ENCODE results near the gene GALK1. TPM values are rescaled to one million over a fixed set of nuclear protein-coding genes. Genes with fewer than 3 reads are reported as not detected.

Gene GALK1
- total and polyA plus RNA-seq, 9 of the 15 experiments (the other 6 are each of a cell fraction or from before 2014, with no cell fraction given), result 0.45 to 51.6 (median 17.4) TPM

DNA sequence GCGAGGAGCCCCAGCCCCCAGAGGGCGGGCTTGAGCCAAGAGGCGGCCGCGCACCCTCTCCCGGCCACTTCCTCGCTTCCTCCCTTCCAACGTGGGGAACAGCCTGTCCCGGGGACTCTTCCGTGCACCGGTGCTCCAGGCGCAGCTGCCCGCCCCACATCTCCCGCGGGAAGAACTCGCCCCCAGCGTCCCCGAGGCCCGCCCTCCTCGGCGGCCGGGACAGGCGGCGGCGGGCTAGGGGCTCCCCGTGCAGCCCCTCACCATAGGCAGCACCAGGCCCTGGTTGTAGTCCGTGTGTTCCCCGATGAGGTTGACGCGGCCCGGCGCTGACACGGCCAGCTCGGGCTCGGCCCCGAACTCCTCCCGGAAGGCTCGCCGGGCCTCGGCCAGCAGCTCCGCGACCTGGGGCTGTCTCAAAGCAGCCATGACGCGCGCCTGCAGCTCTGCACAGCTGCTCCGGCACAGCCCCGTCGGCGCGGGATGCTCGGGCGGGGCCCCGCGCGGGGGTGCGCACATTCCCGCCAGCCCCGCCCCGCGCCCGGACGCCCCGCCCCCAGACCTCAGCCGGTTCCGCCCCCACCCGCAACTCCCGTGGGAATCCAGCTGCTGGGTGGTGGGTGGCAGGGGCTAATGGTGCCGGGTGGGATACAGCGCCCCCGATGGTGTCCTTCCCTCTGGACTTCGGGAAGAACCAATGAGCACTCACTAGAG lies at the start of gene GALK1 (continued):
- TF ChIP-seq, protein P1, sequence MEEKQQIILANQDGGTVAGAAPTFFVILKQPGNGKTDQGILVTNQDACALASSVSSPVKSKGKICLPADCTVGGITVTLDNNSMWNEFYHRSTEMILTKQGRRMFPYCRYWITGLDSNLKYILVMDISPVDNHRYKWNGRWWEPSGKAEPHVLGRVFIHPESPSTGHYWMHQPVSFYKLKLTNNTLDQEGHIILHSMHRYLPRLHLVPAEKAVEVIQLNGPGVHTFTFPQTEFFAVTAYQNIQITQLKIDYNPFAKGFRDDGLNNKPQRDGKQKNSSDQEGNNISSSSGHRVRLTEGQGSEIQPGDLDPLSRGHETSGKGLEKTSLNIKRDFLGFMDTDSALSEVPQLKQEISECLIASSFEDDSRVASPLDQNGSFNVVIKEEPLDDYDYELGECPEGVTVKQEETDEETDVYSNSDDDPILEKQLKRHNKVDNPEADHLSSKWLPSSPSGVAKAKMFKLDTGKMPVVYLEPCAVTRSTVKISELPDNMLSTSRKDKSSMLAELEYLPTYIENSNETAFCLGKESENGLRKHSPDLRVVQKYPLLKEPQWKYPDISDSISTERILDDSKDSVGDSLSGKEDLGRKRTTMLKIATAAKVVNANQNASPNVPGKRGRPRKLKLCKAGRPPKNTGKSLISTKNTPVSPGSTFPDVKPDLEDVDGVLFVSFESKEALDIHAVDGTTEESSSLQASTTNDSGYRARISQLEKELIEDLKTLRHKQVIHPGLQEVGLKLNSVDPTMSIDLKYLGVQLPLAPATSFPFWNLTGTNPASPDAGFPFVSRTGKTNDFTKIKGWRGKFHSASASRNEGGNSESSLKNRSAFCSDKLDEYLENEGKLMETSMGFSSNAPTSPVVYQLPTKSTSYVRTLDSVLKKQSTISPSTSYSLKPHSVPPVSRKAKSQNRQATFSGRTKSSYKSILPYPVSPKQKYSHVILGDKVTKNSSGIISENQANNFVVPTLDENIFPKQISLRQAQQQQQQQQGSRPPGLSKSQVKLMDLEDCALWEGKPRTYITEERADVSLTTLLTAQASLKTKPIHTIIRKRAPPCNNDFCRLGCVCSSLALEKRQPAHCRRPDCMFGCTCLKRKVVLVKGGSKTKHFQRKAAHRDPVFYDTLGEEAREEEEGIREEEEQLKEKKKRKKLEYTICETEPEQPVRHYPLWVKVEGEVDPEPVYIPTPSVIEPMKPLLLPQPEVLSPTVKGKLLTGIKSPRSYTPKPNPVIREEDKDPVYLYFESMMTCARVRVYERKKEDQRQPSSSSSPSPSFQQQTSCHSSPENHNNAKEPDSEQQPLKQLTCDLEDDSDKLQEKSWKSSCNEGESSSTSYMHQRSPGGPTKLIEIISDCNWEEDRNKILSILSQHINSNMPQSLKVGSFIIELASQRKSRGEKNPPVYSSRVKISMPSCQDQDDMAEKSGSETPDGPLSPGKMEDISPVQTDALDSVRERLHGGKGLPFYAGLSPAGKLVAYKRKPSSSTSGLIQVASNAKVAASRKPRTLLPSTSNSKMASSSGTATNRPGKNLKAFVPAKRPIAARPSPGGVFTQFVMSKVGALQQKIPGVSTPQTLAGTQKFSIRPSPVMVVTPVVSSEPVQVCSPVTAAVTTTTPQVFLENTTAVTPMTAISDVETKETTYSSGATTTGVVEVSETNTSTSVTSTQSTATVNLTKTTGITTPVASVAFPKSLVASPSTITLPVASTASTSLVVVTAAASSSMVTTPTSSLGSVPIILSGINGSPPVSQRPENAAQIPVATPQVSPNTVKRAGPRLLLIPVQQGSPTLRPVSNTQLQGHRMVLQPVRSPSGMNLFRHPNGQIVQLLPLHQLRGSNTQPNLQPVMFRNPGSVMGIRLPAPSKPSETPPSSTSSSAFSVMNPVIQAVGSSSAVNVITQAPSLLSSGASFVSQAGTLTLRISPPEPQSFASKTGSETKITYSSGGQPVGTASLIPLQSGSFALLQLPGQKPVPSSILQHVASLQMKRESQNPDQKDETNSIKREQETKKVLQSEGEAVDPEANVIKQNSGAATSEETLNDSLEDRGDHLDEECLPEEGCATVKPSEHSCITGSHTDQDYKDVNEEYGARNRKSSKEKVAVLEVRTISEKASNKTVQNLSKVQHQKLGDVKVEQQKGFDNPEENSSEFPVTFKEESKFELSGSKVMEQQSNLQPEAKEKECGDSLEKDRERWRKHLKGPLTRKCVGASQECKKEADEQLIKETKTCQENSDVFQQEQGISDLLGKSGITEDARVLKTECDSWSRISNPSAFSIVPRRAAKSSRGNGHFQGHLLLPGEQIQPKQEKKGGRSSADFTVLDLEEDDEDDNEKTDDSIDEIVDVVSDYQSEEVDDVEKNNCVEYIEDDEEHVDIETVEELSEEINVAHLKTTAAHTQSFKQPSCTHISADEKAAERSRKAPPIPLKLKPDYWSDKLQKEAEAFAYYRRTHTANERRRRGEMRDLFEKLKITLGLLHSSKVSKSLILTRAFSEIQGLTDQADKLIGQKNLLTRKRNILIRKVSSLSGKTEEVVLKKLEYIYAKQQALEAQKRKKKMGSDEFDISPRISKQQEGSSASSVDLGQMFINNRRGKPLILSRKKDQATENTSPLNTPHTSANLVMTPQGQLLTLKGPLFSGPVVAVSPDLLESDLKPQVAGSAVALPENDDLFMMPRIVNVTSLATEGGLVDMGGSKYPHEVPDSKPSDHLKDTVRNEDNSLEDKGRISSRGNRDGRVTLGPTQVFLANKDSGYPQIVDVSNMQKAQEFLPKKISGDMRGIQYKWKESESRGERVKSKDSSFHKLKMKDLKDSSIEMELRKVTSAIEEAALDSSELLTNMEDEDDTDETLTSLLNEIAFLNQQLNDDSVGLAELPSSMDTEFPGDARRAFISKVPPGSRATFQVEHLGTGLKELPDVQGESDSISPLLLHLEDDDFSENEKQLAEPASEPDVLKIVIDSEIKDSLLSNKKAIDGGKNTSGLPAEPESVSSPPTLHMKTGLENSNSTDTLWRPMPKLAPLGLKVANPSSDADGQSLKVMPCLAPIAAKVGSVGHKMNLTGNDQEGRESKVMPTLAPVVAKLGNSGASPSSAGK (IDR thresholded peaks at IDR 0.05), result no peak; the same call in 1 of the 2 replicates
- TF ChIP-seq GABPA (tag; conservative IDR thresholded peaks at IDR 0.05; ENCODE audit: low read depth) (no peak; the same call in 1 of the 2 replicates), NFIC (IDR thresholded peaks at IDR 0.05) (peak; percentile 16; the same call in 1 of the 2 replicates), ELF1 (tag; IDR thresholded peaks at IDR 0.05) (peak; percentile 58; the same call in 1 of the 2 replicates), POLR2B (IDR thresholded peaks at IDR 0.05; ENCODE audit: low read depth, partially characterized antibody) (peak; percentile 32), MAZ (CRISPR knock-in tag; conservative IDR thresholded peaks at IDR 0.05 in 1 of 2, IDR thresholded peaks at IDR 0.05 in 1 of 2) (peak; percentile 81 to 85), ZNF224 (CRISPR knock-in tag; IDR thresholded peaks at IDR 0.05) (no peak), CBFA2T3 (IDR thresholded peaks at IDR 0.05) (no peak), JUNB (CRISPR knock-in tag; conservative IDR thresholded peaks at IDR 0.05) (no peak), TAF7 (tag; IDR thresholded peaks at IDR 0.05) (no peak)
- TF ChIP-seq, protein P2, sequence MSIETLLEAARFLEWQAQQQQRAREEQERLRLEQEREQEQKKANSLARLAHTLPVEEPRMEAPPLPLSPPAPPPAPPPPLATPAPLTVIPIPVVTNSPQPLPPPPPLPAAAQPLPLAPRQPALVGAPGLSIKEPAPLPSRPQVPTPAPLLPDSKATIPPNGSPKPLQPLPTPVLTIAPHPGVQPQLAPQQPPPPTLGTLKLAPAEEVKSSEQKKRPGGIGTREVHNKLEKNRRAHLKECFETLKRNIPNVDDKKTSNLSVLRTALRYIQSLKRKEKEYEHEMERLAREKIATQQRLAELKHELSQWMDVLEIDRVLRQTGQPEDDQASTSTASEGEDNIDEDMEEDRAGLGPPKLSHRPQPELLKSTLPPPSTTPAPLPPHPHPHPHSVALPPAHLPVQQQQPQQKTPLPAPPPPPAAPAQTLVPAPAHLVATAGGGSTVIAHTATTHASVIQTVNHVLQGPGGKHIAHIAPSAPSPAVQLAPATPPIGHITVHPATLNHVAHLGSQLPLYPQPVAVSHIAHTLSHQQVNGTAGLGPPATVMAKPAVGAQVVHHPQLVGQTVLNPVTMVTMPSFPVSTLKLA (conservative IDR thresholded peaks at IDR 0.05), result peak in 1 of 2 experiments; percentile 77; a peak in 2 of 4 replicates

Measured in K562 (cell line).